Effector CD4-positive, alpha-beta T cell (primary cell): ENCODE data around the gene ZNF560. TPM values are rescaled to one million over a fixed set of nuclear protein-coding genes. Genes with fewer than 3 reads are reported as not detected.
A peak's percentile ranks its signal among the peaks of the same experiment; 100 is the strongest.
"Not testable (repeated sequence)": the region's sequence is repeated elsewhere in the genome, so short reads cannot be mapped to it uniquely, and the experiment has no call there.

Experiments
- DNase-seq: peaks from one replicate; pipeline ENCODE4 v3.0.0-alpha.2; 2020
- total RNA-seq: gene quantifications from one replicate; lab custom pipeline; 2026; lab: John Stamatoyannopoulos, UW

The ZNF560 gene
- total RNA-seq, result not detected

DNA sequence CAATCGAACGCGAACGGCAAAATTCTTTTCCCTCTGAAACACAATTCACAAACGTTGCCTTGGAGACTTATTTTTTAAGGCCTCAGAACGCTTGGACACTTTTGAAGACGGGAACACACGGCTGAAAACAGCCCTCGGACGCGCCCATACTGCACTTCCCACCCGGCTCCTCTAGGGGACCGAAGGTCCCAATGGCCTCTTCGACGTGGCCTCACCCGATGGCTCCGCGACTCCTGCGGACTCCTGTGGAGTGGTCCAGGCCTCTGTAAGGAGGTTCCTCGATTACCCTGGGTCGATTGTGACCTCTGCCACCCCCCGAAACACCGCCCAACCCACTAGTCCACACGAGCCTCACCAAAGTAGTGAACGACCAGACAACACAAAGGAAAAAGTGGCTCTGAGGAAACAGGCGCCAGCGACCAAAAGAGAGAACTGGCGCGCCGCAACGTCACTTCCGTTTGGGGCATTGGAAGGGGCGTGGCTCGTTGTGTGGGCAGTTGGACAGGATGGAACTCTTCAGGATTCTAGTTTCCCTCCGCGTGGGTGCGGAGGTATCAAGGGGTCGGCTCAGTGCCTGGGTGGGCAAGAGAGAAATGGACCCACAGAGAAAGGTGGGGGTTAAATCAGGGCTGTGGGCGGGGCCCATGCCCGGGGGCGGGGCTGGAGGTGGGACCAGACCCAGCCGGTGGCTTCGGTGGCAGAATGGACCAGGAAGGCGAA is at the start of gene ZNF560:
Gene ZNF560, minus strand, starts transcription at position 434 of the 720 bp plus-strand sequence. CDS start 23,303 bp downstream, outside the sequence.
- no peak for DNase-seq

DNA sequence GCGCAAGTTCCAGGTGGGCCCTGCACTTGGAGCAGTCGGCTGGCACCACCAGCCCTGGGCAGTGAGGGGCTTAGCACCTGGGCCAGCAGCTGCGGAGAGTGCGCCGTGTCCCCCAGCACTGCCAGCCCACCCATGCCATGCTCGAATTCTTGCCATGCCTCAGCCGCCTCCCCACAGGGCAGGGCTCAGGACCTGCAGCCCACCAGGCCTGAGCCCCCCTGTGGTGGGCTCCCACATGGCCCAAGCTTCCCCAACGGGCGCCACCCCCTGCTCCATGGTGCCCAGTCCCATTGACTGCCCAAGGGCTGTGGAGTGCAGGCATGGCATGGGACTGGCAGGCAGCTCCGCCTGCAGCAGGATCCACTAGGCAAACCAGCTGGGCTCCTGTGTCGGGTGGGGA is 49.5 kb upstream of the ZNF560 start:
- no peak for DNase-seq

- not testable (repeated sequence) for DNase-seq
These were observed 42.9 kb upstream of the ZNF560 start for GRCh38 chr19:9541281-9541680.

- DNase-seq, result not testable (repeated sequence)
These were observed 41.5 kb upstream of the ZNF560 start for GRCh38 chr19:9539921-9540320.

- DNase-seq, result not testable (repeated sequence)
These were observed 40.8 kb upstream of the ZNF560 start for GRCh38 chr19:9539201-9539600.

DNA sequence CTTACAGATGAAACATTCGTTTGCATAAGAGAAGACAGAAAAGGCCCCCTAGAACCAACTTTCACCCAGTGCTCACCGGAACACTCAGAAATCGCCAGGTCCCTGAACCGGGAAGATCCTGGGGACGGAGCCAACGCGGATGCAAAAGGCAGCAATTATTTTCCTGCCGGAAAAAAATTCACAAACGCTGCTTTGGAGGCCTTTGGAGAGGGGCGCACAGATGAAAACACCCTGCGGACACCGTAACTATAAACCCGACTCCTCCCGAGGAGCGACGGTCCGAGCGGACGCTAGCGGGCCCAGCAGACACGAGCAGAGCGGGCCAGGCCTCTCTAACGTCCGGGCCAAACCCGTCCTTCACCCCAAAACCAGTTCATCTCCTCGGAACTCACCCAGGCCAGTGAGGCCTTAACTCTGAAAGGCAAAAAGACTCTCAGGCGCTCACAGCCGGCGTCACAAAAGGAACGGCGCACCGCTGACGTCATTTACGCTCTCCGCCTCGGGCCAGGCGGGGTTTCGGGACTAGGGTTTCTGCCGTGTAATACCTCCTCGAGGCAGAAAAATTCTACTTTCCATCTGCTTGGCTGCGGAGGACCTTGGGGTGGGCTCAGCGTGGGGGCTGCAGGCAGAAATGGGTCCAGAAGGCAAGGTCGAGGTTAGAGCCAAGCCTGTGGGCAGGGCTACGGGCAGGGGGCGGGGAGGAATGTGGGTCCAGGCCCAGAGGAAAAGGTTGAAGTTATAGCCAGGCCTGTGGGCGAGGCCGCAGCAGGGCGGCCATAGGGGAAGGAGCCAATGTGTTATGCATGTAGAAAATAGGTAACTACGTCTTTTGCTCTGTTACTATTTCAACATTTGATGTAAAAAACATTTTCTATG is 40.0 kb upstream of the ZNF560 start, which contains the start of gene ZNF426:
Gene ZNF426, minus strand, starts transcription at position 463 of the 876 bp plus-strand sequence. CDS start 2,413 bp downstream, outside the sequence.
- DNase-seq, result peak; percentile 70

DNA sequence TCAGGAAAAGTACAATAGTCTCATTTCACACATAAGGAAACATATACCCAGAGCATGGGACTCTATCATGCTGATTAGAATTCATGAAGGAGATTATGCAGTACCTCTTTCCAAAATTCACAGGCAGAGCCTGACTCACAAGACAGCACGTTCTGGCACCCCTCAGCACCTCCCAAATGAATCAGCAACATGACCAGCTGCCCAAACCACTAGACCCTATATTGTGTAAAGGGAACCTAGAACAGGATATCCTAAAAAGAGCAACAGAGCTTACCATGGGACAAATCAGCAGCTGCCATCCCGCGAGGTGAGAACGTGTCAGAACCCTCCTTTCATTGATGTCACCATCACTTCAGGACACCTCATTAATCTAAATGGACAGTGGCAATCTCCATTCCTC is 37.5 kb upstream of the ZNF560 start:
- DNase-seq, result no peak

DNA sequence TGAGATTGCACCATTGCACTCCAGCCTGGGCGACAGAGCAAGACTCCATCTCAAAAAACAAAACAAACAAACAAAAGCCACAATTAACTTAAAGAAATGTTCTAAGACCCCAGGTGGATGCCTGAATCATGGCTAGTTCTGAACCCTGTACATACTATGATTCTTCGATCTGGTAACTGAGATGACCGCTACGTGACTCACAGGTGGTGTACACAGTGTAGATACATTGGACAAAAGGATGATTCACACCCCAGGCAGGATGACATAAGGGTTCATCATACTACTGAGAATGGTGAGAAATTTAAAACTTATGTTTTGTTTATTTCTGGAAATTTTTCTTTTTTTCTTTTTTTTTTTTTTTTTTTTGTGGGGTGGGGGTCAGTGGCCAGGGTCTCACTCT is 33.5 kb upstream of the ZNF560 start:
- no peak for DNase-seq

- DNase-seq, result no peak
These were observed 30.4 kb upstream of the ZNF560 start for GRCh38 chr19:9528757-9529336.

DNA sequence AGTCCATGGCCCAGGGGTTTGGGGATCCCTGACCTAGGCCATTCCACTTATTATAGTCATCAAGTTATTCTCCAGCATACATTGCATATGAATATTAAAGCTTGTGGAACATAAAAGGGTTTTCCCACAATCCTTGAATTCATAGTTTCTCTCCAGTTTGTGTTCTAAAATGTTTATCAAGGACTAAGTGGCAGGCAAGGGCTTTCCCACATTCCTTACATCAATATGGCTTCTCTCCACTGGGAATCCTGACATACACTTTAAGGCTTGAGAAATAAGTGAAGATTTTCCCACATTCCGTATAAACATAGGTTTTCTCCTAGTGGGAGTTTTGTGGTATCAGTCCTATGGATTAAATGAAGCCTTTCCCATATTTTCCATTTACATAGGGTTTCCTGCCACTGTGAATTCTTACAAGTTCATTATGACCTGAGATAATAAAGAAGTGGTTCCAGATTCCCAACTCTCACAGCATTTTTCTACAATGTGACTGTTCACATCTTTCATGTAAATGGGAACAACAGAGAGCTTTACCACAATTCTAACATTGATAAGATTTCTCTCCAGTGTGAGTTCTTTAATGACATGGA is 25.6 kb upstream of the ZNF560 start:
- no peak for DNase-seq

- DNase-seq, result no peak
These were observed 8.9 kb upstream of the ZNF560 start for GRCh38 chr19:9507285-9507684.

DNA sequence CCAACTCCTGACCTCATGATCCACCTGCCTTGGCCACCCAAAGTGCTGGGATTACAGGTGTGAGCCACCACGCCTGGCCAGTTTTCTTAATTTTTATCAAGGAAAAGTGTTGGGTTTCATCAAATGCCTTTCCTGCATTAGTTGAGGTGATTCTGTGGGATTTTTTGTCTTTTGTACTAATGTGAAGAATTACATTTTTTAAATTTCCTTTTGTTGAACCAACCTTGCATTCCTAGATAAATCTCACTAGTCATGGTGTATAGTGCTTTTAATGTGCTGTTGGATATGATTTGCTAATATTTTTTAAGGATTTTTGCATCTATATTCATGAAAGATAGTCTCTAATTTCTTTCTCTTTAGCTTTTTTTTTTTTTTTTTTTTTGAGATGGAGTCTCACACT is 2.4 kb upstream of the ZNF560 start:
- no peak for DNase-seq

DNA sequence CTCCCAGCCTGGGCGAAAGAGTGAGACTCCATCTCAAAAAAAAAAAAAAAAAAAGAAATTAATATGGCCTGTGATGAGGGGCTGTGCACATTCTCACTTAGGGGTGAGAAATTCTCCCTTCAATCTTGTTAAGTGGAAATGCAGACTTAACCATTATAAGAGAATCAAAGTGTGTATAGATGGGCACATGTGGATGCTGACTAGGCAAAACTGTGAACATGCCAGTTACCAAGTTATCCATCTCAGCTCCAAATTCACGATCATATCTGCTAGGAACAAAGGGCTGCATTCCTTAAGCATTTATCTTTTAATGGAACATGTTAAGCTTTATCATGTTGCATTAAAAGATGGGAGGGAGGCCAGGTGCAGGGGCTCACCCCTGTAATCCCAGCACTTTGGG is 4.3 kb downstream of the ZNF560 start:
- DNase-seq, result no peak

GRCh38 chr19:9487016-9487415 is 11.4 kb downstream of the ZNF560 start:
- no peak for DNase-seq

- DNase-seq, result no peak
These were observed 13.3 kb downstream of the ZNF560 start for GRCh38 chr19:9485140-9485539.

DNA sequence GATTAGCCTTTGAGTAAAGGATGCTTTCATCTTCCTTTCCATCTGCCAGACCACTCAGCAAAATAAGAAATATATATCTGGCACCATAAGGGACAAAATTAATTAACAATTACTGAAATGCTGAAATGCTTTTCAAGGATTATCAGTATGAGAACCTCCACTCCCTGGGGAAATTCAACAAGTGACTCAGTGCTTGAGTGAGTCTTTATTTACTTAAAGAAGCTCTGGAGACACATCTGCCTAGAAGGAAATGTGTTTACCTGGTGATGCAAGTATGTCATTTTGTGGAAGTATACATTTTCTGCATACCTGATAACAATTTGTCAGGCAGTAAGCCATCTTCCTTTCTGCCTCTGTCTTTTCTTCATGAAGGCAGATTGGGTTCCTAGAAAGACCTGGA is 23.4 kb downstream of the ZNF560 start:
- DNase-seq, result no peak

DNA sequence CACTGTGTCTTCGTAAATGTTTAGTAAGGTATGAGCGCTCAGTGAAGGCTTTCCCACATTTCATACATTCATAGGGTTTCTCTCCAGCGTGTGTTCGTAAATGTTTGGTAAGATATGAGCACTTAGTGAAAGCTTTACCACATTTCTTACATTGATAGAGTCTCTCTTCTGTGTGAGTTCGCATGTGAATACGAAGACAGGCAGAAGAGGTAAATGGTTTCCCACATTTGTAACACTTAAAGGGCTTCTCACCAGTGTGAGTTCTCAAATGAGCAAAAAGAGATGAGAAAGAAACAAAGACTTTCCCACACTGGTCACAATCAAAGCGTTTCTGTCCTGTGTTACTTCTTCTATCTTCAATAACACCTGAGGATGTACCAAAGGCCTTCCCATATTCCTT is 31.3 kb downstream of the ZNF560 start:
- no peak for DNase-seq

DNA sequence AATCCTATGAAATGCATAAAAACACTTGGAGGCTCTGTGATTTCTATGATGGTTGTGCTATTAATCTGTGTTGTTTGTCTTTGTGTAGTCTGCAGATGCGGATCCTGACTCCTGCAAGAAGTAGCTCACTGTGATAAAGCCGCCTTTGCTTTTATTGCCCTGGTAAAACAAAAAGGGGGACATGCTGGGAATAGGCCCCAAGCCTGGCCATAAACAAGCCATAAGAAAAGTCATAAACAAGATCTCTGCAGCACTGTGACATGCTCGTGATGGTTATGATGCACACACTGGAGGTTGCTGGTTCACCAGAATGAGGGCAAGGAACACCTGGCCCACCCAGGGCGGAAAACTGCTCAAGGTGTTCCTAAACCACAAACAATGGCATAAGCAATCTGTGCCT is 36.5 kb downstream of the ZNF560 start:
- no peak for DNase-seq

DNA sequence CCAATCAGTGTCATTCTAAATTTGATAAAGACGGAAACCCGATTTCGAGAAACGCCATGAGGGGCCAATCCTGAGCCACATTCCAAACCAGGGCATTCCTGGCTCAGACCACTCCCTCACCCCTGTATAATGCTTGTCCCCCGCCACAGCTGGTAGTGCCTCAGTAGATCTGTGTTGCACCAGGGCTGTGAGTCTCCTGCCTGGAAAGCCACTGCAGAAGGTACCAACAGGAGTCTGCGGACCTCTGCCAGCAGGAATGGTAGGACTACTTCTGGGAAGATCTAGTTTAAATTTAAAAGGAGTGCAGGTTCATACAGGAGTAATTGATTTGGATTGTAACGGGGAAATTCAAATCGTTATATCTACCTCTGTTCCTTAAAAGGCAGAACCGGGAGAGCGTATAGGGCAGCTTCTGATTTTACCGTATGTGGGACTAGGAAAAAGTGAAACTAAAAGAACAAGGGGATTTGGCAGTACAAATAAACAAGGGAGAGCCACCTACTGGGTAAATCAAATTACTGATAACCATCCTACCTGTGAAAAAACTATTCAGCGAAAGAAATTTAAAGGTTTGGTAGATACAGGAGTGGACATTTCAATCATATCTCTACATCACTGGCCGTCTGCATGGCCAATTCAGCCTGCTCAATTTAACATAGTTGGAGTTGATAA is 42.3 kb downstream of the ZNF560 start:
- no peak for DNase-seq

- DNase-seq, result no peak
These were observed 44.5 kb downstream of the ZNF560 start for GRCh38 chr19:9453953-9454352.

- DNase-seq, result no peak
These were observed 53.4 kb downstream of the ZNF560 start for GRCh38 chr19:9445037-9445436.

DNA sequence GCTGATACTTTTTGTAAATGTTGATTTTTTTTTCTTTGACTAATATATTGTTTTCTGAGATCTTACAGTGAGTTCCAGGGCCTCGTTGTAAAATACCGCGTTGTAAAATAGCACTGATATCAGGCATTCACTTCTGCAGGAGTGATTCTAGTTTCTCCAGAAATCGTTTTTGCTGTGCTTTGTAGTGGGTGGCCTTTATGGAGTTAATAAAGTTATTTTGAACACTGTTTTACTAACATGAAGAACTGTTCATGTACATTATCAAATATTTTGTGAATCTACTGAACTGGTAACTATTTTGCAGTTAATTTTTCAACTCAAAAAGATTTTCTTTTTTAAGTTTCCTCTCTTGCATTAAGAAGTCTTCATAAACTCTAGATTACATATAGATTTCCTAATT is 62.1 kb downstream of the ZNF560 start:
- no peak for DNase-seq
